OCI-LY7 (cell line): Measurements from ENCODE around the gene USF2.

Experiments
- CTCF ChIP-seq: fragments of 200-600 bp; sonication (generic); conservative IDR thresholded peaks from 2 replicates; pipeline ENCODE4 v1.5.1; 2014; ENCODE audit warnings: mild to moderate bottlenecking, antibody characterized with exemption, low read length, moderate library complexity, mixed read lengths
- EZH2phosphoT487 ChIP-seq: fragments of 200-600 bp; sonication (generic); IDR thresholded peaks from 2 replicates; pipeline ENCODE4 v1.6.1; 2018; ENCODE audit warnings: low read depth, borderline replicate concordance, mild to moderate bottlenecking, mixed run types, antibody characterized with exemption, low read length, moderate library complexity, mixed read lengths

- TF ChIP-seq CTCF (no peak), EZH2phosphoT487 (no peak)
These were observed 2.8 kb upstream of the USF2 start for GRCh38 chr19:35265900-35266519.
